ENCODE results near the gene ITPKA. TPM values are rescaled to one million over a fixed set of nuclear protein-coding genes. Genes with fewer than 3 reads are reported as not detected.

Gene ITPKA
- total and polyA plus RNA-seq, 2 donors (not counting 1 experiment from before 2014, with no cell fraction given), result 0.22 TPM; not detected in 1

DNA sequence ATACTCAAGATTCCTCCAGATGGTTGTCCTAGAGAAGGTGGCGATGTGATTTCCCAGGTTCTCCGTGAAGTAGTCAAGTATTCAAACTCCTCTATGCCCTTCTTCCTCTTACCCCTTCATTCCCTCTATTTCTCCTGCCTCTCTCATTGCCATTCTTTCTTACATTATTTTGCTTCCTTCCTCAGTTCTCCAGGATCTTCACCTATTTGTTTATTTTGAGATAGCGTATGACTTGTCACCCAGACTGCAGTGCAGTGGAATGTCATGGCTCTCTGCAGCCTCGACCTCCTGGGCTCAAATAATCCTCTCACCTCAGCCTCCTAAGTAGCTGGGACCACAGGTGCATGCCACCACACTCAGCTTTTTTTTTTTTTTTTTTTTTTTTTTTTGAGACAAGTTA, 1.8 kb upstream of the ITPKA start:
- WGBS (ENCODE audit: insufficient coverage), result 90% methylated on average over 2 of the region's 4 CpGs
- peaks cover 29 to 32% of the 10 kb centered on the region in 2 donors for H3K4me1 ChIP-seq (ENCODE audit: control insufficient read depth in 2 of 2, insufficient read depth in 2 of 2, low read length in 2 of 2)
- H3K4me3 Mint-ChIP-seq, result peak overlapping the region; percentile 27
- intact Hi-C loops (cut with micrococcal nuclease), result loop anchor here (2.0 kb wide), 2 partner anchors 21 to 169 kb away; partner anchors contain the start of genes LTK and MGA
- no peak overlapping the region for H3K4me3 ChIP-seq (ENCODE audit: control extremely low read depth in 1 of 5, extremely low read depth in 1 of 5, insufficient read depth in 1 of 5, low read depth in 2 of 5, low read length in 4 of 5)
- H3K36me3 ChIP-seq (replicated peaks in 1 of 2; ENCODE audit: control extremely low read depth in 1 of 2, control insufficient read depth in 1 of 2, extremely low read depth in 1 of 2, insufficient read depth in 2 of 2, low read length in 1 of 2), result no peaks in the 10 kb centered on the region
- H3K27ac ChIP-seq (ENCODE audit: low read length in 2 of 2), result no peak overlapping the region
- H3K27ac Mint-ChIP-seq, result no peak overlapping the region
- POLR2A ChIA-PET, result no interaction called here
- DNase-seq, result no peak
- H3K79me2 ChIP-seq (ENCODE audit: control insufficient read depth, insufficient read depth, low read length), result no peaks in the 10 kb centered on the region
- H3K4me1 Mint-ChIP-seq, result peaks cover 11% of the 10 kb centered on the region
- CTCF ChIA-PET, result no interaction called here
- H3K27me3 Mint-ChIP-seq, result peaks cover 35% of the 10 kb centered on the region
- ATAC-seq (ENCODE audit: low read depth), result no peak
- H2AFZ ChIP-seq (ENCODE audit: insufficient read depth, low read depth, low read length, poor library complexity, severe bottlenecking), result no peak overlapping the region
- H3K9me3 ChIP-seq (ENCODE audit: control extremely low read depth in 1 of 3, control insufficient read depth in 2 of 3, insufficient read depth in 1 of 3, low read length in 2 of 3), result peaks cover 0 to 22% (median 0%) of the 10 kb centered on the region in 3 donors
- peaks cover 15% of the 10 kb centered on the region for H4K20me1 ChIP-seq (ENCODE audit: control insufficient read depth, insufficient read depth, low read length, poor library complexity, severe bottlenecking)
- H3K9me3 Mint-ChIP-seq (ENCODE audit: insufficient read depth), result no peaks in the 10 kb centered on the region
- H3K9ac ChIP-seq (ENCODE audit: low read length), result no peak overlapping the region
- no peak for TF ChIP-seq EZH2 (IDR thresholded peaks at IDR 0.05; ENCODE audit: borderline replicate concordance, insufficient read depth, low read depth, low read length, poor library complexity, severe bottlenecking)
- TF ChIP-seq, protein P1, sequence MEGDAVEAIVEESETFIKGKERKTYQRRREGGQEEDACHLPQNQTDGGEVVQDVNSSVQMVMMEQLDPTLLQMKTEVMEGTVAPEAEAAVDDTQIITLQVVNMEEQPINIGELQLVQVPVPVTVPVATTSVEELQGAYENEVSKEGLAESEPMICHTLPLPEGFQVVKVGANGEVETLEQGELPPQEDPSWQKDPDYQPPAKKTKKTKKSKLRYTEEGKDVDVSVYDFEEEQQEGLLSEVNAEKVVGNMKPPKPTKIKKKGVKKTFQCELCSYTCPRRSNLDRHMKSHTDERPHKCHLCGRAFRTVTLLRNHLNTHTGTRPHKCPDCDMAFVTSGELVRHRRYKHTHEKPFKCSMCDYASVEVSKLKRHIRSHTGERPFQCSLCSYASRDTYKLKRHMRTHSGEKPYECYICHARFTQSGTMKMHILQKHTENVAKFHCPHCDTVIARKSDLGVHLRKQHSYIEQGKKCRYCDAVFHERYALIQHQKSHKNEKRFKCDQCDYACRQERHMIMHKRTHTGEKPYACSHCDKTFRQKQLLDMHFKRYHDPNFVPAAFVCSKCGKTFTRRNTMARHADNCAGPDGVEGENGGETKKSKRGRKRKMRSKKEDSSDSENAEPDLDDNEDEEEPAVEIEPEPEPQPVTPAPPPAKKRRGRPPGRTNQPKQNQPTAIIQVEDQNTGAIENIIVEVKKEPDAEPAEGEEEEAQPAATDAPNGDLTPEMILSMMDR (IDR thresholded peaks at IDR 0.05), result no peak
- peaks cover 0 to 67% (median 26%) of the 10 kb centered on the region in 4 experiments for H3K27me3 ChIP-seq (replicated peaks in 1 of 4; ENCODE audit: control extremely low read depth in 1 of 4, control insufficient read depth in 3 of 4, insufficient read depth in 4 of 4, low read length in 3 of 4)
- no peak overlapping the region for H3K4me2 ChIP-seq (replicated peaks; ENCODE audit: low read depth, low read length, poor library complexity, severe bottlenecking)

DNA sequence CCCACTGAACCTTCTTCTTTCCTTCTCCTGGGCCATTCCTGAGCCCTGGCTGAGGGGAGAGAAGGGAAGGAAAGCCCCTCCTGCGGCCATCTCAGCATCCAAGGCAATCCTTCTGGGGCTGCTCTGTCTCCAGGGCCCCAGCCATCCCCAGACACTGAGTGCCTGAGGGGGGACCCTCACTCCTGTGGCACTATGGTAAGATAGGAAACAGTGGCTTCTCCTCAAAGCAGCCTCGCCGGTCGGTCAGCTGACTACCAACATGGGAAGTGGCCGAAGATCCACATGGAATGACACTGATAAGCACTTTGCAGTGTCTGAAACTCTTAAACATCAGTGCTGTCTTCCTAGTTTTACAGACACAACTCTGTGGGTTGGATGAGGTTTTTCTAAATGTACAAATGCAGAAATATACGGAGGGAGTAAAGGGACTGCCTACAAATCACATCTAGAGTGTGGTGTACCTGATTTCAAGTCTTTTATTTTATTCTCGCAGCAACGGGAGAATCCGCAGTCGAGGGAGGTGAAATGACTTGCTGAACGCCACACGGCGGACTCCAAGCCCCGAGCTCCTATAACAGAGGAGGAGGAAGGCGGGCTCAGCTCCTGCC, 973 bp upstream of the ITPKA start:
- TF ChIP-seq EZH2 (IDR thresholded peaks at IDR 0.05; ENCODE audit: borderline replicate concordance, insufficient read depth, low read depth, low read length, poor library complexity, severe bottlenecking), result no peak
- TF ChIP-seq, protein P1 (IDR thresholded peaks at IDR 0.05), result no peak
- DNase-seq (peak; percentile 40), ATAC-seq (ENCODE audit: low read depth) (no peak)
- Mint-ChIP-seq H3K27me3 (peaks cover 42% of the 10 kb centered on the region), H3K4me1 (peaks cover 11% of the 10 kb centered on the region), H3K27ac (peak overlapping the region; percentile 50), H3K4me3 (peak overlapping the region; percentile 81), H3K9me3 (ENCODE audit: insufficient read depth) (no peaks in the 10 kb centered on the region)
- H3K27ac ChIP-seq (ENCODE audit: low read length in 2 of 2), result no peak overlapping the region
- H2AFZ ChIP-seq (ENCODE audit: insufficient read depth, low read depth, low read length, poor library complexity, severe bottlenecking), result peak overlapping the region; percentile 93
- WGBS (ENCODE audit: insufficient coverage), result 6% methylated on average over 10 of the region's 15 CpGs
- no peaks in the 10 kb centered on the region for H3K79me2 ChIP-seq (ENCODE audit: control insufficient read depth, insufficient read depth, low read length)
- CTCF ChIA-PET, result interaction anchor here (0.5 to 1.2 kb wide), 3 partner anchors 8 to 213 kb away, joined by 3 to 5 read pairs (median 3); no protein-coding TSS in a partner anchor
- H3K9ac ChIP-seq (ENCODE audit: low read length), result peak overlapping the region; percentile 83
- peaks cover 15% of the 10 kb centered on the region for H4K20me1 ChIP-seq (ENCODE audit: control insufficient read depth, insufficient read depth, low read length, poor library complexity, severe bottlenecking)
- intact Hi-C loops (cut with micrococcal nuclease), result loop anchor here (1.0 to 2.0 kb wide), 4 partner anchors 9 to 168 kb away; partner anchors contain the start of genes LTK, MGA and RPAP1
- H3K27me3 ChIP-seq (replicated peaks in 1 of 4; ENCODE audit: control extremely low read depth in 1 of 4, control insufficient read depth in 3 of 4, insufficient read depth in 4 of 4, low read length in 3 of 4), result peaks cover 0 to 75% (median 29%) of the 10 kb centered on the region in 4 experiments
- POLR2A ChIA-PET, result interaction anchor here (1.2 kb wide), 1 partner anchor 52 kb away, joined by 3 read pairs; the partner anchor contains the start of gene RPAP1
- no peaks in the 10 kb centered on the region for H3K36me3 ChIP-seq (replicated peaks in 1 of 2; ENCODE audit: control extremely low read depth in 1 of 2, control insufficient read depth in 1 of 2, extremely low read depth in 1 of 2, insufficient read depth in 2 of 2, low read length in 1 of 2)
- peak overlapping the region in 4 of 5 experiments; percentile 67 to 81 (median 70) for H3K4me3 ChIP-seq (ENCODE audit: control extremely low read depth in 1 of 5, extremely low read depth in 1 of 5, insufficient read depth in 1 of 5, low read depth in 2 of 5, low read length in 4 of 5)
- peaks cover 0 to 22% (median 0%) of the 10 kb centered on the region in 3 donors for H3K9me3 ChIP-seq (ENCODE audit: control extremely low read depth in 1 of 3, control insufficient read depth in 2 of 3, insufficient read depth in 1 of 3, low read length in 2 of 3)
- peaks cover 29 to 32% of the 10 kb centered on the region in 2 donors for H3K4me1 ChIP-seq (ENCODE audit: control insufficient read depth in 2 of 2, insufficient read depth in 2 of 2, low read length in 2 of 2)
- H3K4me2 ChIP-seq (replicated peaks; ENCODE audit: low read depth, low read length, poor library complexity, severe bottlenecking), result peak overlapping the region; percentile 100

Measured in B cell (primary cell).